GM12872 (cell line): Measurements from ENCODE around the gene RFESD.

Experiments
- TF ChIP-seq, protein P1 (sequence below): IDR thresholded peaks from 3 replicates; pipeline ENCODE4 v1.5.1; 2011; ENCODE audit warnings: low read depth, mild to moderate bottlenecking, low read length, moderate library complexity; ENCODE audit not compliant: insufficient read depth

The RFESD gene

DNA sequence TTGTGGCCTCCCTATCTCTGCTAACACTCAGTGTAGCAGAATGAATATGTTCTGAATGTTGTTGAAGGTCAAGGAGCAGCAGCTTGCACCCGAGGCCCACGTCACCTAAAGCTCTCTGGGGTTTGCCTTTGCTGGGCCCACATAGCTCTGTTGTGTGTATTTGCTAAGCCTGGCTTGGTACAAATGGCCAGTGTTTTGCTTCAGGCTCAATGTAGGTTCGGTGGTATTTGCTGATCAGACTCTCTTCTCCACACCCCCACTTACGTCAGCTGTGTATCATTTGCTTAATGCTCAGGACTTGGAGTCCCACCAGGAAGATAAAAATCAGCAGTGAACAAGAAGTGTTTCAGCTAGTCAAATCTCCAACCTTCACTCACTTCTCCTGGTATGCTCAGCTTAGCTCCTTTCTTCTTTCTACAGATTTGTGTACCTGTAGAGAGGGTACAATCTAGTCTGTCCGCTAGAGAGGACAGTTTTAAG lies 4.8 kb upstream of the RFESD start:
- TF ChIP-seq, protein P1, sequence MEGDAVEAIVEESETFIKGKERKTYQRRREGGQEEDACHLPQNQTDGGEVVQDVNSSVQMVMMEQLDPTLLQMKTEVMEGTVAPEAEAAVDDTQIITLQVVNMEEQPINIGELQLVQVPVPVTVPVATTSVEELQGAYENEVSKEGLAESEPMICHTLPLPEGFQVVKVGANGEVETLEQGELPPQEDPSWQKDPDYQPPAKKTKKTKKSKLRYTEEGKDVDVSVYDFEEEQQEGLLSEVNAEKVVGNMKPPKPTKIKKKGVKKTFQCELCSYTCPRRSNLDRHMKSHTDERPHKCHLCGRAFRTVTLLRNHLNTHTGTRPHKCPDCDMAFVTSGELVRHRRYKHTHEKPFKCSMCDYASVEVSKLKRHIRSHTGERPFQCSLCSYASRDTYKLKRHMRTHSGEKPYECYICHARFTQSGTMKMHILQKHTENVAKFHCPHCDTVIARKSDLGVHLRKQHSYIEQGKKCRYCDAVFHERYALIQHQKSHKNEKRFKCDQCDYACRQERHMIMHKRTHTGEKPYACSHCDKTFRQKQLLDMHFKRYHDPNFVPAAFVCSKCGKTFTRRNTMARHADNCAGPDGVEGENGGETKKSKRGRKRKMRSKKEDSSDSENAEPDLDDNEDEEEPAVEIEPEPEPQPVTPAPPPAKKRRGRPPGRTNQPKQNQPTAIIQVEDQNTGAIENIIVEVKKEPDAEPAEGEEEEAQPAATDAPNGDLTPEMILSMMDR = no peak

DNA sequence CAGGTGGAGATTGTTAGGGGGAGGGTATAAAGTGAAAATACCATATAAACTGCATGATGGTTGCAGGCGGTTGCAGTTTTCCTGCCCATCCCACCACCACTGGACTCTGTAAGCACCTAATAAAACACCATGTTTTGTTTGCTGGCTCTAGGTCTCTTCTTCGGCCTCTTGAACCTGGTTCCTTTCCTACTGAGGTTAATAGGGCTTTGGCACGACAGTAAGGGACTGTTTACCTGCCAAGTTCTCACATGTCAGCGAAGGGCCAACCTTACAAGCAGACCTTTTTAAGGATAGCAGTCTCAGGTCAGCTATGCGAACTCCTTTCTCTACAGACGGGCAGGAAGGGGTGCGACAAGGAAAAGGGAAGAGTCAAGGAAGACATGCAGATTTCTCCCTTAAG lies 3.4 kb upstream of the RFESD start:
- TF ChIP-seq, protein P1 = no peak

GRCh38 chr5:95644351-95645042 lies 2.1 kb upstream of the RFESD start:
- TF ChIP-seq, protein P1 = peak; percentile 72

GRCh38 chr5:95647886-95648860 lies 1.6 kb downstream of the RFESD start:
- TF ChIP-seq, protein P1 = no peak

- TF ChIP-seq, protein P1 = no peak
Observed at GRCh38 chr5:95649274-95649673, 2.7 kb downstream of the RFESD start.

- TF ChIP-seq, protein P1 = no peak
Observed at GRCh38 chr5:95649842-95650620, 3.5 kb downstream of the RFESD start.
